Colonic mucosa (tissue), 4 donors: Measurements from ENCODE around the gene DDIT3. TPM values are rescaled to one million over a fixed set of nuclear protein-coding genes. Genes with fewer than 3 reads are reported as not detected.

Source experiments
- DNase-seq: peaks from one replicate; pipeline ENCODE4 v3.0.0-alpha.2; 2020
- H3K27ac ChIP-seq: fragments of 200-600 bp; one replicate; pipeline ENCODE4 v1.8.0; 2021
- H3K27me3 ChIP-seq: fragments of 200-600 bp; one replicate; pipeline ENCODE4 v1.8.0; 2021
- H3K36me3 ChIP-seq: fragments of 200-600 bp; one replicate; pipeline ENCODE4 v1.8.0; 2021
- H3K4me1 ChIP-seq: fragments of 200-600 bp; one replicate; pipeline ENCODE4 v1.8.0; 2021; ENCODE audit warnings: mild to moderate bottlenecking
- H3K4me3 ChIP-seq: fragments of 200-600 bp; one replicate; pipeline ENCODE4 v1.8.0; 2021
- H3K9ac ChIP-seq, 2 donors: one replicate each; pipeline ENCODE4 v1.7.0; 2013; ENCODE audit warnings: control low read depth in 2 of 2, low read depth in 2 of 2, low read length in 2 of 2
- H3K9me3 ChIP-seq: fragments of 200-600 bp; one replicate; pipeline ENCODE4 v1.8.0; 2021
- intact Hi-C: fragments of 100-400 bp; cut with DNase I; formaldehyde crosslinking; loops from one replicate; pipeline ENCODE4 v1.14.1; 2022
- microRNA-seq: library from miRNA; unstranded; fragments of <30 nt; microRNA quantifications from one replicate; pipeline ENCODE4, GENCODE V29; 2019
- total RNA-seq, 2 donors: library from RNA; stranded (reverse); fragmentation: NEBNext Ultra II Directional in 1 of 2; extraction: Animal tissue kit (Norgen Biotek cat#: 25700) in 1 of 2; gene quantifications; one replicate each; pipeline ENCODE4 v1.2.1, GENCODE V29; 2021
- TF ChIP-seq, protein P1 (sequence below): fragments of 200-600 bp; IDR thresholded peaks from one replicate; pipeline ENCODE4 v1.8.0; 2022; ENCODE audit warnings: antibody characterized with exemption, mild to moderate bottlenecking
- donor health status: healthy.
- donor health status: DM: no; HTN: no; CAD: no.
- donor health status: DM: no; HTN: no; CAD: no.

DDIT3 gene
- total RNA-seq, 2 donors from 2014 or later = 17.5 to 22.8 TPM

DNA sequence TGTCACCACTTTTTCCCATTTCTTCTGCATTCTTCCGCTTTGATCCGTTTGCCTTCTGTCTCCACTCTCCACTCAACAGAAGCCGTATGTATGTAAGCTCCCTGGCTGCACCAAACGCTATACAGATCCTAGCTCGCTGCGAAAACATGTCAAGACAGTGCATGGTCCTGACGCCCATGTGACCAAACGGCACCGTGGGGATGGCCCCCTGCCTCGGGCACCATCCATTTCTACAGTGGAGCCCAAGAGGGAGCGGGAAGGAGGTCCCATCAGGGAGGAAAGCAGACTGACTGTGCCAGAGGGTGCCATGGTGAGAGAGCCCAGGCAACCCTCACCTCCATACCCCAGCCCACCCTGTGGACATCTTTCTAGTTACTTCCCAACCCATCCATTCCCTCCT, 52.4 kb downstream of the DDIT3 start:
- Histone ChIP-seq H3K9me3 (no peaks in the 10 kb centered on the region), H3K27ac (no peak overlapping the region), H3K4me3 (no peak overlapping the region), H3K36me3 (no peaks in the 10 kb centered on the region), H3K27me3 (peaks cover under 1% of the 10 kb centered on the region), H3K9ac (no peak overlapping the region), H3K4me1 (no peaks in the 10 kb centered on the region)
- DNase-seq = no peak
- intact Hi-C loops = no loop called here
- TF ChIP-seq, protein P1, sequence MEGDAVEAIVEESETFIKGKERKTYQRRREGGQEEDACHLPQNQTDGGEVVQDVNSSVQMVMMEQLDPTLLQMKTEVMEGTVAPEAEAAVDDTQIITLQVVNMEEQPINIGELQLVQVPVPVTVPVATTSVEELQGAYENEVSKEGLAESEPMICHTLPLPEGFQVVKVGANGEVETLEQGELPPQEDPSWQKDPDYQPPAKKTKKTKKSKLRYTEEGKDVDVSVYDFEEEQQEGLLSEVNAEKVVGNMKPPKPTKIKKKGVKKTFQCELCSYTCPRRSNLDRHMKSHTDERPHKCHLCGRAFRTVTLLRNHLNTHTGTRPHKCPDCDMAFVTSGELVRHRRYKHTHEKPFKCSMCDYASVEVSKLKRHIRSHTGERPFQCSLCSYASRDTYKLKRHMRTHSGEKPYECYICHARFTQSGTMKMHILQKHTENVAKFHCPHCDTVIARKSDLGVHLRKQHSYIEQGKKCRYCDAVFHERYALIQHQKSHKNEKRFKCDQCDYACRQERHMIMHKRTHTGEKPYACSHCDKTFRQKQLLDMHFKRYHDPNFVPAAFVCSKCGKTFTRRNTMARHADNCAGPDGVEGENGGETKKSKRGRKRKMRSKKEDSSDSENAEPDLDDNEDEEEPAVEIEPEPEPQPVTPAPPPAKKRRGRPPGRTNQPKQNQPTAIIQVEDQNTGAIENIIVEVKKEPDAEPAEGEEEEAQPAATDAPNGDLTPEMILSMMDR = no peak

DNA sequence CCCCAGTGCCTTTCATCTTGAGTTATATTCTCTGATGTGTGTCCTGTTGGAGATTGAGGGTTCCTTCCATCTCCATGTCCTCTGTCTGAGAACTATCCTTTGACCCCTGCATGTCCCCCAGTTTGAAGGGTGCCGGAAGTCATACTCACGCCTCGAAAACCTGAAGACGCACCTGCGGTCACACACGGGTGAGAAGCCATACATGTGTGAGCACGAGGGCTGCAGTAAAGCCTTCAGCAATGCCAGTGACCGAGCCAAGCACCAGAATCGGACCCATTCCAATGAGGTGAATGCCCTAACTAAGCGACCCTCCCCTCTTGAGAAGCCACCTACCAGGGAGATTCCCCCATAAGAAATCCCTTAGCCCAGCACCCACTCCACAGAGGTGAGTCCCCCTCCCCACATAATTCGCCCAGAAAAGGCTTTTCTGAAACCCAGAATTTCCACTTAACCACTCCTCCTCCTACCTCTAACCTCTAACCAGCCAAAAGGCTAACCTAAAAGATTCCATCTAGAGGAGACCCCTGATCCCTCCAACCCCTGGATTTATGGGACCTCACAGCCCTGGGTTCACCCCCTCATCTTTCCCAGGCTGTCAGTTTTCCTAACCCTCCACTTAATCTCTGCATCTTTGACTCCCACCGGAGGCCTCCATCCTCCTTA, 53.0 kb downstream of the DDIT3 start:
- TF ChIP-seq, protein P1 = no peak
- no peak overlapping the region for H3K9ac ChIP-seq
- H3K36me3 ChIP-seq = no peaks in the 10 kb centered on the region
- intact Hi-C loops = no loop called here
- no peak overlapping the region for H3K4me3 ChIP-seq
- H3K9me3 ChIP-seq = no peaks in the 10 kb centered on the region
- no peak for DNase-seq
- H3K4me1 ChIP-seq = no peaks in the 10 kb centered on the region
- no peak overlapping the region for H3K27ac ChIP-seq
- H3K27me3 ChIP-seq = no peaks in the 10 kb centered on the region

Small RNAs within 50 kb of the gene (microRNA-seq; reads per million reads assigned to microRNA genes)
- gene MIR616 (5.0 reads per million), gene MIR6758 (not detected)

Other genes starting within 250 kb of the DDIT3 start
- gene R3HDM2, start 89.5 kb downstream of the DDIT3 start, total RNA-seq = 10 to 100 TPM; 41.0 to 60.4 TPM
- not detected for gene INHBC, start 85.7 kb downstream of the DDIT3 start, total RNA-seq
- gene INHBE, start 65.2 kb downstream of the DDIT3 start, total RNA-seq = under 1 TPM in 1 of 2 donors, not detected in 1; 0.22 TPM
- 1 to 10 TPM; 1.4 to 2.0 TPM for gene GLI1, start 60.7 kb downstream of the DDIT3 start, total RNA-seq
- 1 to 10 TPM; 5.5 to 6.5 TPM for gene ARHGAP9, start 40.6 kb downstream of the DDIT3 start, total RNA-seq
- 100 to 1,000 TPM in 1 of 2 donors, 10 to 100 TPM in 1; 90.3 to 195 TPM for gene MARS1, start 32.4 kb downstream of the DDIT3 start, total RNA-seq
- gene MBD6, start 2.3 kb upstream of the DDIT3 start, total RNA-seq = 100 to 1,000 TPM in 1 of 2 donors, 10 to 100 TPM in 1; 95.4 to 133 TPM
- gene DCTN2, start 26.7 kb upstream of the DDIT3 start, total RNA-seq = 100 to 1,000 TPM; 131 to 139 TPM
- gene KIF5A, start 29.5 kb upstream of the DDIT3 start, total RNA-seq = 1 to 10 TPM in 1 of 2 donors, under 1 TPM in 1; 0.67 to 2.1 TPM
- gene PIP4K2C, start 70.7 kb upstream of the DDIT3 start, total RNA-seq = 10 to 100 TPM; 43.6 to 60.2 TPM
- gene DTX3, start 84.3 kb upstream of the DDIT3 start, total RNA-seq = 1 to 10 TPM; 3.4 to 7.4 TPM
- gene ARHGEF25, start 90.9 kb upstream of the DDIT3 start, total RNA-seq = 10 to 100 TPM in 1 of 2 donors, 1 to 10 TPM in 1; 2.4 to 12.8 TPM
- under 1 TPM; 0.32 to 0.88 TPM for gene B4GALNT1, start 112.7 kb upstream of the DDIT3 start, total RNA-seq
- gene OS9, start 173.6 kb upstream of the DDIT3 start, total RNA-seq = 100 to 1,000 TPM; 219 to 284 TPM
- 1 to 10 TPM in 1 of 2 donors, under 1 TPM in 1; 0.86 to 1.0 TPM for gene AGAP2, start 218.2 kb upstream of the DDIT3 start, total RNA-seq
- gene TSPAN31, start 224.5 kb upstream of the DDIT3 start, total RNA-seq = 10 to 100 TPM; 19.3 to 32.3 TPM
- gene CDK4, start 231.8 kb upstream of the DDIT3 start, total RNA-seq = 100 to 1,000 TPM in 1 of 2 donors, 10 to 100 TPM in 1; 45.7 to 121 TPM
- gene MARCHF9, start 234.6 kb upstream of the DDIT3 start, total RNA-seq = 10 to 100 TPM; 10.6 to 14.3 TPM
- gene CYP27B1, start 246.6 kb upstream of the DDIT3 start, total RNA-seq = 1 to 10 TPM in 1 of 2 donors, under 1 TPM in 1; 0.80 to 1.6 TPM